Mucosa of gallbladder (tissue), 1 donor: ENCODE data around the gene MANSC1. TPM values are rescaled to one million over a fixed set of nuclear protein-coding genes. Genes with fewer than 3 reads are reported as not detected.

ENCODE experiments used
- total RNA-seq: library from RNA; stranded (reverse); gene quantifications from one replicate; pipeline ENCODE4 v1.2.1, GENCODE V29; 2021
- donor health status: DM: no; HTN: no; CAD: no.

Gene MANSC1
- total RNA-seq, 1 donor from 2014 or later: 66.7 TPM

Other genes with a start within 250 kb of the MANSC1 start
- gene LRP6, start 83.2 kb downstream of the MANSC1 start, total RNA-seq: 36.3 TPM
- gene BORCS5, start 6.8 kb upstream of the MANSC1 start, total RNA-seq: 14.2 TPM
- 65.9 TPM for gene DUSP16, start 212.6 kb upstream of the MANSC1 start, total RNA-seq